ENCODE data around the gene GOLGA6D. TPM values are rescaled to one million over a fixed set of nuclear protein-coding genes. Genes with fewer than 3 reads are reported as not detected.

The GOLGA6D gene
- total and polyA plus RNA-seq, 2 of the 4 experiments (the other 2 are of a cell fraction) = not detected

DNA sequence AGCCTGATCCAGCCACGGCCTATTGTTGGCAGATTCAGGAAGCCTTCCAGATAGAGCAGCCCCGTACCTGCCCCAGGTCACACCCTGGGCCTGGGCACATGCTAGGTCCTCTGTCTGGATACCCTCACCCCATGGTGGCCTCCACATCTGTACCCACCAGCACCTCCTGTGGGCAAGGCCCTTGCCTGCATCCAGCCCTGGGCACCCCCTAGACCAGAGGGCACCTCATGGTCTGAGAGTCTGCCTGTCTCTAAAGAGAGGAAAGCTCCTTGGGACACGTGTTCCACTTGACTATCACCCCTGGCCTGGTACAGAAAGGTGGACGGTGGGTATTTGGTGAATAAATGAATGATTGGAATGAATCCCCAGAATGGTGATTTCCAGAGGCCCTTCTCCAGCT, 44.4 kb downstream of the GOLGA6D start:
- Histone ChIP-seq H3K9ac (ENCODE audit: low read depth, low read length) (no peak overlapping the region), H3K36me3 (ENCODE audit: control insufficient read depth, insufficient read depth, low read length) (no peaks in the 10 kb centered on the region), H4K8ac (ENCODE audit: low read depth in 2 of 2, low read length in 2 of 2) (no peak overlapping the region), H3K4me2 (ENCODE audit: low read depth, low read length) (no peak overlapping the region), H4K20me1 (ENCODE audit: insufficient read depth, low read length) (no peaks in the 10 kb centered on the region), H2AFZ (replicated peaks; ENCODE audit: low read length, poor library complexity) (no peak overlapping the region), H3K18ac (ENCODE audit: low read depth, low read length) (no peak overlapping the region), H3K79me1 (ENCODE audit: low read depth in 1 of 2, low read length in 2 of 2) (no peaks in the 10 kb centered on the region), H3K9me1 (ENCODE audit: insufficient read depth, low read length) (no peaks in the 10 kb centered on the region), H2AK9ac (replicated peaks; ENCODE audit: low read depth, low read length, poor library complexity) (no peak overlapping the region), H3K9me3 (ENCODE audit: control insufficient read depth, insufficient read depth, low read length) (no peaks in the 10 kb centered on the region), H3K4me3 (ENCODE audit: insufficient read depth, low read depth, low read length) (no peak overlapping the region), H3K4ac (ENCODE audit: low read depth, low read length) (no peak overlapping the region), H3K56ac (ENCODE audit: extremely low read depth, insufficient read depth, low read length) (no peak overlapping the region), H3K27me3 (ENCODE audit: control insufficient read depth, insufficient read depth, low read length) (peaks cover 18% of the 10 kb centered on the region), H3K23ac (ENCODE audit: low read depth, low read length) (no peak overlapping the region), H3K4me1 (ENCODE audit: control insufficient read depth, insufficient read depth, low read length) (no peaks in the 10 kb centered on the region), H4K91ac (ENCODE audit: insufficient read depth, low read depth, low read length) (no peak overlapping the region), H2BK5ac (ENCODE audit: low read depth, low read length, poor library complexity, severe bottlenecking) (no peak overlapping the region), H2BK15ac (ENCODE audit: low read depth, low read length) (no peak overlapping the region), H3K27ac (ENCODE audit: insufficient read depth, low read length) (no peak overlapping the region), H4K5ac (ENCODE audit: low read depth, low read length) (no peak overlapping the region), H2BK20ac (ENCODE audit: low read depth, low read length) (no peak overlapping the region), H2BK120ac (ENCODE audit: low read depth, low read length) (no peak overlapping the region), H3K14ac (replicated peaks; ENCODE audit: low read depth, low read length) (no peak overlapping the region), H2AK5ac (ENCODE audit: low read depth, low read length) (no peak overlapping the region)
- ATAC-seq (ENCODE audit: low read depth) = no peak
- WGBS, 2 experiments (ENCODE audit: extremely low coverage in 2 of 2, insufficient read length in 1 of 2) = 50% methylated on average over 1 of the region's 4 CpGs; no CpG with 5 or more reads in 1 of the 2 experiments
- intact Hi-C loops (cut with micrococcal nuclease) (no loop called here), dilution Hi-C loops (cut with HindIII; ENCODE audit: low sequenced_read_pairs, unreplicated experiment) (no loop called here), in situ Hi-C loops (cut with MboI; ENCODE audit: low sequenced_read_pairs) (no loop called here)
- CTCF ChIA-PET = no interaction called here
- no peak for DNase-seq
- BruUV-seq (replicated peaks) = no TSS peak
- TF ChIP-seq BHLHE40 (IDR thresholded peaks at IDR 0.05; ENCODE audit: low read depth, low read length) (no peak), MXI1 (IDR thresholded peaks at IDR 0.05; ENCODE audit: borderline replicate concordance, low read depth, low read length) (no peak), POLR2A (IDR thresholded peaks at IDR 0.05; ENCODE audit: low read depth, low read length) (no peak), FOS (IDR thresholded peaks at IDR 0.05; ENCODE audit: low read depth, low read length) (no peak), MAZ (IDR thresholded peaks at IDR 0.05; ENCODE audit: borderline replicate concordance, low read depth, low read length) (no peak), RCOR1 (IDR thresholded peaks at IDR 0.05; ENCODE audit: insufficient replicate concordance, low read length) (no peak), SMC3 (IDR thresholded peaks at IDR 0.05; ENCODE audit: low read depth, low read length) (no peak), RFX5 (IDR thresholded peaks at IDR 0.05; ENCODE audit: low read depth, low read length) (no peak), RAD21 (IDR thresholded peaks at IDR 0.05; ENCODE audit: low read length) (no peak), CEBPB (IDR thresholded peaks at IDR 0.05; ENCODE audit: low read depth, low read length) (no peak)
- TF ChIP-seq, protein P1, sequence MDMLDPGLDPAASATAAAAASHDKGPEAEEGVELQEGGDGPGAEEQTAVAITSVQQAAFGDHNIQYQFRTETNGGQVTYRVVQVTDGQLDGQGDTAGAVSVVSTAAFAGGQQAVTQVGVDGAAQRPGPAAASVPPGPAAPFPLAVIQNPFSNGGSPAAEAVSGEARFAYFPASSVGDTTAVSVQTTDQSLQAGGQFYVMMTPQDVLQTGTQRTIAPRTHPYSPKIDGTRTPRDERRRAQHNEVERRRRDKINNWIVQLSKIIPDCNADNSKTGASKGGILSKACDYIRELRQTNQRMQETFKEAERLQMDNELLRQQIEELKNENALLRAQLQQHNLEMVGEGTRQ (IDR thresholded peaks at IDR 0.05; ENCODE audit: low read depth, low read length) = no peak
- TF ChIP-seq, protein P2, sequence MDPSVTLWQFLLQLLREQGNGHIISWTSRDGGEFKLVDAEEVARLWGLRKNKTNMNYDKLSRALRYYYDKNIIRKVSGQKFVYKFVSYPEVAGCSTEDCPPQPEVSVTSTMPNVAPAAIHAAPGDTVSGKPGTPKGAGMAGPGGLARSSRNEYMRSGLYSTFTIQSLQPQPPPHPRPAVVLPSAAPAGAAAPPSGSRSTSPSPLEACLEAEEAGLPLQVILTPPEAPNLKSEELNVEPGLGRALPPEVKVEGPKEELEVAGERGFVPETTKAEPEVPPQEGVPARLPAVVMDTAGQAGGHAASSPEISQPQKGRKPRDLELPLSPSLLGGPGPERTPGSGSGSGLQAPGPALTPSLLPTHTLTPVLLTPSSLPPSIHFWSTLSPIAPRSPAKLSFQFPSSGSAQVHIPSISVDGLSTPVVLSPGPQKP (IDR thresholded peaks at IDR 0.05; ENCODE audit: borderline replicate concordance, low read depth, low read length) = no peak
- TF ChIP-seq, protein P3, sequence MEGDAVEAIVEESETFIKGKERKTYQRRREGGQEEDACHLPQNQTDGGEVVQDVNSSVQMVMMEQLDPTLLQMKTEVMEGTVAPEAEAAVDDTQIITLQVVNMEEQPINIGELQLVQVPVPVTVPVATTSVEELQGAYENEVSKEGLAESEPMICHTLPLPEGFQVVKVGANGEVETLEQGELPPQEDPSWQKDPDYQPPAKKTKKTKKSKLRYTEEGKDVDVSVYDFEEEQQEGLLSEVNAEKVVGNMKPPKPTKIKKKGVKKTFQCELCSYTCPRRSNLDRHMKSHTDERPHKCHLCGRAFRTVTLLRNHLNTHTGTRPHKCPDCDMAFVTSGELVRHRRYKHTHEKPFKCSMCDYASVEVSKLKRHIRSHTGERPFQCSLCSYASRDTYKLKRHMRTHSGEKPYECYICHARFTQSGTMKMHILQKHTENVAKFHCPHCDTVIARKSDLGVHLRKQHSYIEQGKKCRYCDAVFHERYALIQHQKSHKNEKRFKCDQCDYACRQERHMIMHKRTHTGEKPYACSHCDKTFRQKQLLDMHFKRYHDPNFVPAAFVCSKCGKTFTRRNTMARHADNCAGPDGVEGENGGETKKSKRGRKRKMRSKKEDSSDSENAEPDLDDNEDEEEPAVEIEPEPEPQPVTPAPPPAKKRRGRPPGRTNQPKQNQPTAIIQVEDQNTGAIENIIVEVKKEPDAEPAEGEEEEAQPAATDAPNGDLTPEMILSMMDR (conservative IDR thresholded peaks at IDR 0.05; ENCODE audit: low read depth, low read length) = no peak
- POLR2A ChIA-PET (ENCODE audit: unreplicated experiment) = no interaction called here
